HCT116 (cell line): ENCODE data around the gene GRB10. TPM values are rescaled to one million over a fixed set of nuclear protein-coding genes. Genes with fewer than 3 reads are reported as not detected.

Experiments used
- ATAC-seq: fragments of 200-7000 bp; cut with Tn5 transposase; 2 replicates; pipeline ENCODE4 v1.9.1; 2020; ENCODE audit warnings: mild to moderate bottlenecking, moderate library complexity
- BruUV-seq: library from RNA; stranded (reverse); fragments of 400-500 nt; replicated peaks from 2 replicates; lab custom pipeline; 2021; lab: Mats Ljungman, UMichigan
- CTCF ChIA-PET: fragments of 300-600 bp; sonication (Branson Sonifier 250); formaldehyde crosslinking; loops from one replicate; lab custom pipeline; 2021; ENCODE audit warnings: antibody characterized with exemption; lab: Charles Lee
- POLR2A ChIA-PET: fragments of 300-600, 350-600 bp; sonication (Branson Sonifier 250); formaldehyde crosslinking; loops from one replicate; lab custom pipeline; 2021; ENCODE audit warnings: antibody characterized with exemption; lab: Charles Lee
- RAD21 ChIA-PET, 2 experiments: fragments of 300-600 bp; sonication (Branson Sonifier 250); formaldehyde crosslinking; loops; one replicate each; lab custom pipeline; 2023; ENCODE audit warnings: low total read pairs in 2 of 2; ENCODE audit not compliant: uncharacterized antibody in 2 of 2, unreplicated experiment in 2 of 2, low non-redundant PET in 1 of 2; lab: Charles Lee
- DNase-seq: peaks from one replicate; pipeline ENCODE4 v3.0.0-alpha.2; 2010; ENCODE audit warnings: low read depth, low spot score
- H2AFZ ChIP-seq: fragments of 200-600 bp; shearing (Covaris generic), sonication (generic); 2 replicates; pipeline ENCODE4 v1.6.1; 2017; ENCODE audit warnings: low read depth, mixed run types, mixed read lengths, antibody characterized with exemption, low read length; ENCODE audit not compliant: poor library complexity, severe bottlenecking
- H3K27ac ChIP-seq: 2 replicates; pipeline ENCODE4 v1.5.1; 2012; ENCODE audit warnings: low read depth, low read length
- H3K27me3 ChIP-seq: fragments of 200-600 bp; sonication (generic); 2 replicates; pipeline ENCODE4 v1.6.1; 2016; ENCODE audit warnings: mixed run types, low read length, mixed read lengths; ENCODE audit not compliant: insufficient read depth
- H3K36me3 ChIP-seq, 2 experiments: fragments of 200-500 bp in 1 of 2; fragments of 200-600 bp in 1 of 2; sonication (Bioruptor generic) in 1 of 2; sonication (generic) in 1 of 2; 2 replicates each; pipeline versions ENCODE4 v1.5.1 to v1.6.1; 2014 to 2016; ENCODE audit warnings: low read length in 2 of 2, inconsistent platforms in 1 of 2, mixed read lengths in 1 of 2, mixed run types in 1 of 2; ENCODE audit not compliant: insufficient read depth in 2 of 2, control insufficient read depth in 1 of 2
- H3K4me1 ChIP-seq, 2 experiments: fragments of 200-600 bp in 1 of 2; sonication (generic) in 1 of 2; 2 replicates each; pipeline versions ENCODE4 v1.5.1 to v1.6.1; 2012 to 2017; ENCODE audit warnings: low read length in 2 of 2, inconsistent platforms in 1 of 2, mild to moderate bottlenecking in 1 of 2, mixed read lengths in 1 of 2, mixed run types in 1 of 2, moderate library complexity in 1 of 2; ENCODE audit not compliant: insufficient read depth in 2 of 2, control insufficient read depth in 1 of 2
- H3K4me2 ChIP-seq: fragments of 200-600 bp; sonication (generic); 2 replicates; pipeline ENCODE4 v1.6.1; 2017; ENCODE audit warnings: mixed run types, low read length, mixed read lengths
- H3K4me3 ChIP-seq, 2 experiments: fragments of 200-600 bp in 1 of 2; sonication (generic) in 1 of 2; replicated peaks in 1 of 2; 2 replicates each; pipeline ENCODE4 v1.5.1; 2011 to 2016; ENCODE audit warnings: low read length in 2 of 2, control low read depth in 1 of 2, low read depth in 1 of 2, mild to moderate bottlenecking in 1 of 2, mixed read lengths in 1 of 2, mixed run types in 1 of 2
- H3K79me2 ChIP-seq: fragments of 200-600 bp; sonication (generic); 2 replicates; pipeline ENCODE4 v1.6.1; 2017; ENCODE audit warnings: mild to moderate bottlenecking, mixed run types, low read length, moderate library complexity, mixed read lengths; ENCODE audit not compliant: insufficient read depth
- H3K9ac ChIP-seq: fragments of 200-600 bp; sonication (generic); 2 replicates; pipeline ENCODE4 v1.6.1; 2016; ENCODE audit warnings: low read length, mixed read lengths
- H3K9me2 ChIP-seq: fragments of 200-600 bp; sonication (generic), shearing (Covaris generic); 2 replicates; pipeline ENCODE4 v1.6.1; 2017; ENCODE audit warnings: mixed run types, mild to moderate bottlenecking, moderate library complexity; ENCODE audit not compliant: insufficient read depth
- H3K9me3 ChIP-seq, 2 experiments: fragments of 200-500 bp in 1 of 2; fragments of 200-600 bp in 1 of 2; sonication (Bioruptor generic) in 1 of 2; sonication (generic) in 1 of 2; 2 replicates each; pipeline ENCODE4 v1.6.1; 2014 to 2017; ENCODE audit warnings: low read length in 2 of 2, mixed read lengths in 2 of 2, inconsistent platforms in 1 of 2, low read depth in 1 of 2, mild to moderate bottlenecking in 1 of 2, mixed run types in 1 of 2, moderate library complexity in 1 of 2; ENCODE audit not compliant: control insufficient read depth in 1 of 2, insufficient read depth in 1 of 2
- H4K20me1 ChIP-seq: fragments of 200-600 bp; sonication (generic), shearing (Covaris generic); 2 replicates; pipeline ENCODE4 v1.6.1; 2017; ENCODE audit warnings: mixed run types, mild to moderate bottlenecking, moderate library complexity; ENCODE audit not compliant: insufficient read depth
- CBX3 ChIP-seq: IDR thresholded peaks from 2 replicates; pipeline ENCODE4 v1.6.1; 2012; ENCODE audit warnings: low read depth
- CTCF ChIP-seq, 3 experiments: fragments of 200-600 bp in 1 of 3; sonication (generic) in 1 of 3; IDR thresholded peaks in 2 of 3; conservative IDR thresholded peaks in 1 of 3; 2 replicates each; pipeline ENCODE4 v1.5.1; 2012 to 2017; ENCODE audit warnings: low read depth in 2 of 3, low read length in 2 of 3, antibody characterized with exemption in 1 of 3, borderline replicate concordance in 1 of 3, control low read depth in 1 of 3, mild to moderate bottlenecking in 1 of 3, mixed read lengths in 1 of 3, mixed run types in 1 of 3, moderate library complexity in 1 of 3; ENCODE audit not compliant: insufficient read depth in 1 of 3
- JUND ChIP-seq: IDR thresholded peaks from 2 replicates; pipeline ENCODE4 v1.6.1; 2012
- RAD21 ChIP-seq: IDR thresholded peaks from 2 replicates; pipeline ENCODE4 v1.6.1; 2012; ENCODE audit warnings: low read depth, mild to moderate bottlenecking
- REST ChIP-seq: IDR thresholded peaks from 2 replicates; pipeline ENCODE4 v1.6.1; 2012; ENCODE audit warnings: low read depth
- intact Hi-C: fragments of 100-400 bp; cut with micrococcal nuclease; formaldehyde crosslinking; loops from 2 replicates; pipeline ENCODE4 v1.10.0; 2022
- total RNA-seq: library from RNA; stranded (reverse); gene quantifications from one replicate; pipeline ENCODE4 v1.2.1, GENCODE V29; 2021; ENCODE audit not compliant: unreplicated experiment

GRB10 gene
- total RNA-seq, 1 experiment from 2014 or later = 37.3 TPM

GRCh38 chr7:50687096-50687495, 95.6 kb downstream of the GRB10 start:
- Histone ChIP-seq H3K9ac (no peak overlapping the region), H3K27me3 (no peaks in the 10 kb centered on the region), H3K4me2 (no peak overlapping the region), H3K9me3 (no peaks in the 10 kb centered on the region), H3K4me1 (peaks cover 0 to 4% of the 10 kb centered on the region in 2 experiments; a peak in 1 of 4 replicates), H4K20me1 (no peaks in the 10 kb centered on the region), H3K79me2 (no peaks in the 10 kb centered on the region), H2AFZ (no peak overlapping the region)
- ChIA-PET POLR2A (no interaction called here), CTCF (no interaction called here), RAD21 (no interaction called here)
- DNase-seq = no peak
- BruUV-seq = no TSS peak
- intact Hi-C loops = no loop called here
- no peak for TF ChIP-seq JUND
- no peak for TF ChIP-seq RAD21
- no peak for TF ChIP-seq CTCF (IDR thresholded peaks at IDR 0.05 in 2 of 3, conservative IDR thresholded peaks at IDR 0.05 in 1 of 3; ENCODE audit: borderline replicate concordance in 1 of 3, insufficient read depth in 1 of 3, low read depth in 2 of 3, low read length in 2 of 3)
- TF ChIP-seq REST = no peak
- no peak for TF ChIP-seq CBX3
- TF ChIP-seq, all 23 proteins: peak for 0
- no peak overlapping the region for H3K27ac ChIP-seq
- no peaks in the 10 kb centered on the region for H3K36me3 ChIP-seq
- no peak for ATAC-seq
- H3K9me2 ChIP-seq = no peaks in the 10 kb centered on the region
- no peak overlapping the region for H3K4me3 ChIP-seq
